Keratinocyte (primary cell): ENCODE results near the gene EPC2. TPM values are rescaled to one million over a fixed set of nuclear protein-coding genes. Genes with fewer than 3 reads are reported as not detected.

Experiments
- DNase-seq: peaks from one replicate; pipeline ENCODE4 v3.0.0-alpha.2; 2011; ENCODE audit warnings: low read depth, missing footprints, low spot score
- FAIRE-seq: peaks from 2 replicates; lab custom pipeline; 2011; peaks lifted over from hg19 to GRCh38; lab: Jason Lieb, UNC
- H2AFZ ChIP-seq: 2 replicates; pipeline ENCODE4 v1.6.0; 2012; ENCODE audit warnings: low read length, control low read depth, inconsistent platforms; ENCODE audit not compliant: control insufficient read depth
- H3K27ac ChIP-seq: 2 replicates; pipeline ENCODE4 v1.5.1; 2011; ENCODE audit warnings: low read length; ENCODE audit not compliant: control insufficient read depth, insufficient read depth
- H3K27me3 ChIP-seq: 3 replicates; pipeline ENCODE4 v1.6.0; 2011; ENCODE audit warnings: low read length; ENCODE audit not compliant: control insufficient read depth, insufficient read depth; ENCODE audit errors: extremely low read depth
- H3K36me3 ChIP-seq, 2 experiments: 2 replicates in 1 of 2; 3 replicates in 1 of 2; pipeline ENCODE4 v1.5.1; 2011; ENCODE audit warnings: low read length in 2 of 2, mild to moderate bottlenecking in 1 of 2; ENCODE audit not compliant: control insufficient read depth in 2 of 2, insufficient read depth in 2 of 2; ENCODE audit errors: extremely low read depth in 1 of 2
- H3K4me1 ChIP-seq: 3 replicates; pipeline ENCODE4 v1.5.1; 2011; ENCODE audit warnings: low read length; ENCODE audit not compliant: control insufficient read depth, insufficient read depth; ENCODE audit errors: extremely low read depth
- H3K4me2 ChIP-seq: 3 replicates; pipeline ENCODE4 v1.6.0; 2011; ENCODE audit warnings: low read depth, low read length; ENCODE audit not compliant: control insufficient read depth, insufficient read depth; ENCODE audit errors: extremely low read depth
- H3K4me3 ChIP-seq, 3 experiments: fragments of 200-600 bp in 1 of 3; sonication (generic) in 1 of 3; 2 replicates in 2 of 3; 3 replicates in 1 of 3; pipeline ENCODE4 v1.5.1; 2011 to 2016; ENCODE audit warnings: low read length in 3 of 3, mild to moderate bottlenecking in 3 of 3, control low read depth in 2 of 3, inconsistent platforms in 1 of 3, low read depth in 1 of 3, mixed read lengths in 1 of 3, mixed run types in 1 of 3, moderate library complexity in 1 of 3; ENCODE audit not compliant: control insufficient read depth in 2 of 3, insufficient read depth in 2 of 3; ENCODE audit errors: extremely low read depth in 1 of 3
- H3K79me2 ChIP-seq: 2 replicates; pipeline ENCODE4 v1.6.0; 2012; ENCODE audit warnings: low read length; ENCODE audit not compliant: control insufficient read depth, insufficient read depth
- H3K9ac ChIP-seq: 3 replicates; pipeline ENCODE4 v1.6.0; 2011; ENCODE audit warnings: low read length; ENCODE audit not compliant: control insufficient read depth, insufficient read depth; ENCODE audit errors: extremely low read depth
- H3K9me1 ChIP-seq: 3 replicates; pipeline ENCODE4 v1.6.0; 2011; ENCODE audit warnings: low read length; ENCODE audit not compliant: control insufficient read depth, insufficient read depth; ENCODE audit errors: extremely low read depth
- H3K9me3 ChIP-seq: 2 replicates; pipeline ENCODE4 v1.5.1; 2012; ENCODE audit warnings: low read depth, low read length; ENCODE audit not compliant: control insufficient read depth
- H4K20me1 ChIP-seq: 3 replicates; pipeline ENCODE4 v1.6.0; 2011; ENCODE audit warnings: low read length; ENCODE audit not compliant: control insufficient read depth, insufficient read depth; ENCODE audit errors: extremely low read depth
- EZH2 ChIP-seq: IDR thresholded peaks from one replicate; pipeline ENCODE4 v1.6.1; 2012; ENCODE audit warnings: inconsistent platforms, mild to moderate bottlenecking, low read length, moderate library complexity
- dilution Hi-C: fragments of 300-500 bp; cut with MboI; formaldehyde crosslinking; loops from one replicate; pipeline ENCODE4 v1.7.0; 2020; ENCODE audit warnings: low sequenced_read_pairs; ENCODE audit not compliant: extremely low pct_ligation_motif_present
- polyA plus RNA-seq, 5 experiments: library from polyadenylated mRNA; depleted of rRNA in 3 of 5; stranded (reverse) in 3 of 5; stranded (forward) in 1 of 5; unstranded in 1 of 5; fragments of >200 nt; gene quantifications; 1 replicate in 1 of 5; 2 replicates in 3 of 5; 3 replicates in 1 of 5; pipeline versions ENCODE4 v1.2.1 to v1.2.3, GENCODE V29; 2011 to 2012; ENCODE audit warnings: missing spikeins in 2 of 5, low read depth in 1 of 5, low replicate concordance in 1 of 5
- TF ChIP-seq, protein P1 (sequence below), 3 experiments: IDR thresholded peaks in 1 of 3; conservative IDR thresholded peaks in 1 of 3; optimal IDR thresholded peaks in 1 of 3; 2 replicates in 2 of 3; 3 replicates in 1 of 3; pipeline versions ENCODE3 to v1.5.1; 2011; ENCODE audit warnings: low read length in 3 of 3, mild to moderate bottlenecking in 3 of 3, moderate library complexity in 2 of 3, control low read depth in 1 of 3, inconsistent platforms in 1 of 3; ENCODE audit not compliant: insufficient read depth in 2 of 3; ENCODE audit errors: extremely low read depth in 1 of 3

Gene EPC2
- polyA plus RNA-seq, 1 donor (not counting 4 experiments of a cell fraction or from before 2014, with no cell fraction given) = 13.1 TPM

GRCh38 chr2:148824190-148824589 lies 179.6 kb downstream of the EPC2 start:
- no peaks in the 10 kb centered on the region for H3K79me2 ChIP-seq
- H3K4me3 ChIP-seq = no peak overlapping the region
- no peak overlapping the region for H3K27ac ChIP-seq
- H3K9me1 ChIP-seq = no peaks in the 10 kb centered on the region
- no peaks in the 10 kb centered on the region for H3K4me1 ChIP-seq
- H4K20me1 ChIP-seq = no peaks in the 10 kb centered on the region
- dilution Hi-C loops = no loop called here
- FAIRE-seq = no peak
- H2AFZ ChIP-seq = no peak overlapping the region
- no peaks in the 10 kb centered on the region for H3K9me3 ChIP-seq
- H3K9ac ChIP-seq = no peak overlapping the region
- no peaks in the 10 kb centered on the region for H3K36me3 ChIP-seq
- no peaks in the 10 kb centered on the region for H3K27me3 ChIP-seq
- TF ChIP-seq, protein P1, sequence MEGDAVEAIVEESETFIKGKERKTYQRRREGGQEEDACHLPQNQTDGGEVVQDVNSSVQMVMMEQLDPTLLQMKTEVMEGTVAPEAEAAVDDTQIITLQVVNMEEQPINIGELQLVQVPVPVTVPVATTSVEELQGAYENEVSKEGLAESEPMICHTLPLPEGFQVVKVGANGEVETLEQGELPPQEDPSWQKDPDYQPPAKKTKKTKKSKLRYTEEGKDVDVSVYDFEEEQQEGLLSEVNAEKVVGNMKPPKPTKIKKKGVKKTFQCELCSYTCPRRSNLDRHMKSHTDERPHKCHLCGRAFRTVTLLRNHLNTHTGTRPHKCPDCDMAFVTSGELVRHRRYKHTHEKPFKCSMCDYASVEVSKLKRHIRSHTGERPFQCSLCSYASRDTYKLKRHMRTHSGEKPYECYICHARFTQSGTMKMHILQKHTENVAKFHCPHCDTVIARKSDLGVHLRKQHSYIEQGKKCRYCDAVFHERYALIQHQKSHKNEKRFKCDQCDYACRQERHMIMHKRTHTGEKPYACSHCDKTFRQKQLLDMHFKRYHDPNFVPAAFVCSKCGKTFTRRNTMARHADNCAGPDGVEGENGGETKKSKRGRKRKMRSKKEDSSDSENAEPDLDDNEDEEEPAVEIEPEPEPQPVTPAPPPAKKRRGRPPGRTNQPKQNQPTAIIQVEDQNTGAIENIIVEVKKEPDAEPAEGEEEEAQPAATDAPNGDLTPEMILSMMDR (optimal IDR thresholded peaks at IDR 0.05 in 1 of 3, IDR thresholded peaks at IDR 0.05 in 1 of 3, conservative IDR thresholded peaks at IDR 0.05 in 1 of 3; ENCODE audit: extremely low read depth in 1 of 3, insufficient read depth in 2 of 3, low read length in 3 of 3) = no peak
- H3K4me2 ChIP-seq = no peak overlapping the region
- DNase-seq = no peak

- no peaks in the 10 kb centered on the region for H3K36me3 ChIP-seq
- FAIRE-seq (no peak), DNase-seq (no peak)
- no peak overlapping the region for H3K27ac ChIP-seq
- H3K79me2 ChIP-seq = no peaks in the 10 kb centered on the region
- no peak overlapping the region for H3K4me3 ChIP-seq
- no peaks in the 10 kb centered on the region for H3K9me1 ChIP-seq
- no peaks in the 10 kb centered on the region for H3K4me1 ChIP-seq
- no peak overlapping the region for H3K9ac ChIP-seq
- no peak overlapping the region for H2AFZ ChIP-seq
- H4K20me1 ChIP-seq = no peaks in the 10 kb centered on the region
- no peak overlapping the region for H3K4me2 ChIP-seq
- TF ChIP-seq, protein P1 (optimal IDR thresholded peaks at IDR 0.05 in 1 of 3, IDR thresholded peaks at IDR 0.05 in 1 of 3, conservative IDR thresholded peaks at IDR 0.05 in 1 of 3; ENCODE audit: extremely low read depth in 1 of 3, insufficient read depth in 2 of 3, low read length in 3 of 3) = no peak
- no peak for TF ChIP-seq EZH2
- dilution Hi-C loops = no loop called here
- no peaks in the 10 kb centered on the region for H3K9me3 ChIP-seq
- H3K27me3 ChIP-seq = peaks cover 3% of the 10 kb centered on the region
Measured at GRCh38 chr2:148826791-148827190, 182.2 kb downstream of the EPC2 start.
